HepG2 (cell line): ENCODE data around the gene MYO9A.

Source experiments
- CTCF ChIP-seq: sonication (generic); formaldehyde crosslinking; IDR thresholded peaks from 2 replicates; pipeline ENCODE4 v1.5.0; 2020; ENCODE audit warnings: mild to moderate bottlenecking, missing genetic modification reagents, moderate library complexity
- MAFK ChIP-seq, 2 experiments: IDR thresholded peaks in 1 of 2; conservative IDR thresholded peaks in 1 of 2; 2 replicates each; pipeline ENCODE4 v1.6.1; 2011; ENCODE audit warnings: improper control_type of control experiment in 2 of 2, low read length in 2 of 2
- NFATC3 ChIP-seq: sonication (generic); formaldehyde crosslinking; IDR thresholded peaks from 2 replicates; pipeline ENCODE4 v1.5.1; 2020; ENCODE audit warnings: mild to moderate bottlenecking, missing genetic modification reagents
- POLR2A ChIP-seq, 2 experiments: IDR thresholded peaks; 2 replicates each; pipeline ENCODE4 v1.6.1; 2011; ENCODE audit warnings: low read depth in 2 of 2, low read length in 2 of 2, mild to moderate bottlenecking in 1 of 2, moderate library complexity in 1 of 2; ENCODE audit not compliant: insufficient read depth in 1 of 2
- POLR2AphosphoS5 ChIP-seq: IDR thresholded peaks from 2 replicates; pipeline ENCODE4 v1.6.1; 2012; ENCODE audit warnings: low read depth, low read length
- SMC3 ChIP-seq: IDR thresholded peaks from 2 replicates; pipeline ENCODE4 v1.6.1; 2011; ENCODE audit warnings: low read length, improper control_type of control experiment
- ZBTB37 ChIP-seq: sonication (generic); formaldehyde crosslinking; IDR thresholded peaks from 2 replicates; pipeline ENCODE4 v1.4.0; 2020; ENCODE audit warnings: mild to moderate bottlenecking, missing genetic modification reagents
- ZNF605 ChIP-seq: sonication (generic); formaldehyde crosslinking; IDR thresholded peaks from 2 replicates; pipeline ENCODE4 v1.8.0; 2022; ENCODE audit warnings: mild to moderate bottlenecking, missing genetic modification reagents
- ZNF639 ChIP-seq: conservative IDR thresholded peaks from 2 replicates; pipeline ENCODE4 v1.6.1; 2018; ENCODE audit warnings: missing genetic modification reagents

GRCh38 chr15:72050700-72051099 is 67.2 kb downstream of the MYO9A start:
- TF ChIP-seq ZBTB37 (CRISPR knock-in tag) (no peak), SMC3 (no peak), POLR2A (IDR thresholded peaks at IDR 0.05; ENCODE audit: insufficient read depth in 1 of 2, low read depth in 2 of 2, low read length in 2 of 2) (no peak), POLR2AphosphoS5 (no peak), ZNF605 (no peak), NFATC3 (CRISPR knock-in tag) (no peak), CTCF (CRISPR knock-in tag) (no peak), MAFK (conservative IDR thresholded peaks at IDR 0.05 in 1 of 2, IDR thresholded peaks at IDR 0.05 in 1 of 2; ENCODE audit: low read length in 2 of 2) (no peak), ZNF639 (CRISPR knock-in tag) (no peak)
